Activated naive CD8-positive, alpha-beta T cell treated with anti-CD3 and anti-CD28 coated beads, Interleukin-2, amount 10 ng/mL, durations not matched to agents 7 days and 5 days (primary cell): ENCODE results near the gene NCSTN. TPM values are rescaled to one million over a fixed set of nuclear protein-coding genes. Genes with fewer than 3 reads are reported as not detected.

Experiments used
- ATAC-seq: fragments of 150-1000 bp; cut with Tn5 transposase; one replicate; pipeline ENCODE4 v1.10.0; 2021; ENCODE audit warnings: low read depth, moderate library complexity
- POLR2A ChIA-PET: fragments of 350-600 bp; sonication (Branson Sonifier 250); formaldehyde crosslinking; loops from one replicate; lab custom pipeline; 2021; ENCODE audit warnings: antibody characterized with exemption; lab: Charles Lee
- DNase-seq: peaks from one replicate; pipeline ENCODE4 v3.0.0; 2021
- H3K27ac Mint-ChIP-seq: one replicate; pipeline ENCODE4 v1.8.0; 2022; ENCODE audit warnings: mild to moderate bottlenecking, mixed read lengths
- H3K27me3 Mint-ChIP-seq: one replicate; pipeline ENCODE4 v1.8.0; 2022; ENCODE audit warnings: mild to moderate bottlenecking, moderate library complexity, mixed read lengths
- H3K36me3 Mint-ChIP-seq: one replicate; pipeline ENCODE4 v1.8.0; 2021; ENCODE audit warnings: mild to moderate bottlenecking, mixed read lengths
- H3K4me1 Mint-ChIP-seq: one replicate; pipeline ENCODE4 v1.8.0; 2021; ENCODE audit warnings: mixed read lengths
- H3K4me3 Mint-ChIP-seq: one replicate; pipeline ENCODE4 v1.8.0; 2022; ENCODE audit warnings: mild to moderate bottlenecking, moderate library complexity, mixed read lengths
- H3K9me3 Mint-ChIP-seq: one replicate; pipeline ENCODE4 v1.8.0; 2021; ENCODE audit warnings: mixed read lengths
- total RNA-seq, 2 experiments: library from RNA; stranded (reverse); gene quantifications; one replicate each; pipeline ENCODE4 v1.2.3, GENCODE V29; 2021

NCSTN gene
- total RNA-seq, 2 experiments from 2014 or later: 66.6 to 67.1 TPM

- Mint-ChIP-seq H3K4me1 (peaks cover 1% of the 10 kb centered on the region), H3K9me3 (no peaks in the 10 kb centered on the region), H3K27me3 (peaks cover 14% of the 10 kb centered on the region), H3K4me3 (no peak overlapping the region), H3K36me3 (no peaks in the 10 kb centered on the region), H3K27ac (no peak overlapping the region)
- DNase-seq (no peak), ATAC-seq (no peak)
- POLR2A ChIA-PET: no interaction called here
Observed at GRCh38 chr1:160394673-160395072, 51.5 kb downstream of the NCSTN start.

GRCh38 chr1:160397651-160398050, 54.5 kb downstream of the NCSTN start:
- peaks cover 25% of the 10 kb centered on the region for H3K27me3 Mint-ChIP-seq
- H3K27ac Mint-ChIP-seq: no peak overlapping the region
- ATAC-seq (no peak), DNase-seq (no peak)
- H3K4me3 Mint-ChIP-seq: no peak overlapping the region
- H3K4me1 Mint-ChIP-seq: peaks cover 3% of the 10 kb centered on the region
- POLR2A ChIA-PET: no interaction called here
- no peaks in the 10 kb centered on the region for H3K9me3 Mint-ChIP-seq
- no peaks in the 10 kb centered on the region for H3K36me3 Mint-ChIP-seq

- no peak for DNase-seq
- peaks cover 3% of the 10 kb centered on the region for H3K4me1 Mint-ChIP-seq
- no peak overlapping the region for H3K4me3 Mint-ChIP-seq
- H3K27ac Mint-ChIP-seq: no peak overlapping the region
- peaks cover 29% of the 10 kb centered on the region for H3K27me3 Mint-ChIP-seq
- POLR2A ChIA-PET: no interaction called here
- no peaks in the 10 kb centered on the region for H3K9me3 Mint-ChIP-seq
- H3K36me3 Mint-ChIP-seq: no peaks in the 10 kb centered on the region
- ATAC-seq: no peak
Observed at GRCh38 chr1:160398823-160399222, 55.6 kb downstream of the NCSTN start.

- H3K4me3 Mint-ChIP-seq: peak overlapping the region; percentile 5
- POLR2A ChIA-PET: no interaction called here
Observed at GRCh38 chr1:160399544-160400222, 56.5 kb downstream of the NCSTN start.

GRCh38 chr1:160400223-160400645, 57.1 kb downstream of the NCSTN start, which contains the start of gene VANGL2:
VANGL2 (plus strand) TSS chr1:160400564; CDS start chr1:160415838, 15,274 bp downstream.
- POLR2A ChIA-PET: no interaction called here

More at GRCh38 chr1:160399544-160400222, 56.5 kb downstream of the NCSTN start:
- Mint-ChIP-seq H3K9me3 (no peaks in the 10 kb centered on the region), H3K4me1 (peaks cover 3% of the 10 kb centered on the region), H3K27ac (no peak overlapping the region), H3K36me3 (no peaks in the 10 kb centered on the region), H3K27me3 (peaks cover 37% of the 10 kb centered on the region)
- DNase-seq (no peak), ATAC-seq (no peak)

GRCh38 chr1:160400646-160401486, 57.7 kb downstream of the NCSTN start:
- Mint-ChIP-seq H3K4me1 (peaks cover 3% of the 10 kb centered on the region), H3K27ac (no peak overlapping the region), H3K27me3 (peaks cover 36% of the 10 kb centered on the region), H3K36me3 (no peaks in the 10 kb centered on the region), H3K9me3 (no peaks in the 10 kb centered on the region), H3K4me3 (peak overlapping the region; percentile 59)
- POLR2A ChIA-PET: no interaction called here
- DNase-seq: peak; percentile 45
- peak; percentile 17 for ATAC-seq

More at GRCh38 chr1:160400223-160400645, 57.1 kb downstream of the NCSTN start, which contains the start of gene VANGL2:
- peak; percentile 74 for DNase-seq
- Mint-ChIP-seq H3K4me1 (peaks cover 3% of the 10 kb centered on the region), H3K27me3 (peaks cover 37% of the 10 kb centered on the region), H3K36me3 (no peaks in the 10 kb centered on the region), H3K9me3 (no peaks in the 10 kb centered on the region), H3K27ac (no peak within 1 kb of the TSS), H3K4me3 (peak within 1 kb of the TSS; percentile 59)
- no peak for ATAC-seq

- H3K27ac Mint-ChIP-seq: no peak overlapping the region
- POLR2A ChIA-PET: no interaction called here
- H3K27me3 Mint-ChIP-seq: peaks cover 32% of the 10 kb centered on the region
Observed at GRCh38 chr1:160401487-160401805, 58.3 kb downstream of the NCSTN start.

GRCh38 chr1:160402001-160402795, 59.0 kb downstream of the NCSTN start:
- Mint-ChIP-seq H3K4me3 (no peak overlapping the region), H3K27me3 (peaks cover 31% of the 10 kb centered on the region), H3K9me3 (no peaks in the 10 kb centered on the region), H3K27ac (no peak overlapping the region), H3K4me1 (peaks cover 2% of the 10 kb centered on the region), H3K36me3 (no peaks in the 10 kb centered on the region)
- ATAC-seq (no peak), DNase-seq (no peak)
- POLR2A ChIA-PET: no interaction called here

More at GRCh38 chr1:160401487-160401805, 58.3 kb downstream of the NCSTN start:
- Mint-ChIP-seq H3K36me3 (no peaks in the 10 kb centered on the region), H3K4me3 (peak overlapping the region; percentile 59), H3K4me1 (peaks cover 2% of the 10 kb centered on the region), H3K9me3 (no peaks in the 10 kb centered on the region)
- no peak for ATAC-seq
- DNase-seq: no peak

- Mint-ChIP-seq H3K4me3 (no peak overlapping the region), H3K36me3 (no peaks in the 10 kb centered on the region), H3K27ac (no peak overlapping the region), H3K9me3 (no peaks in the 10 kb centered on the region), H3K27me3 (peaks cover 31% of the 10 kb centered on the region), H3K4me1 (peaks cover 2% of the 10 kb centered on the region)
- no peak for DNase-seq
- POLR2A ChIA-PET: no interaction called here
- no peak for ATAC-seq
Observed at GRCh38 chr1:160403244-160403643, 60.1 kb downstream of the NCSTN start.

GRCh38 chr1:160404094-160404493, 60.9 kb downstream of the NCSTN start:
- Mint-ChIP-seq H3K4me3 (no peak overlapping the region), H3K4me1 (peaks cover 2% of the 10 kb centered on the region), H3K27ac (no peak overlapping the region), H3K36me3 (no peaks in the 10 kb centered on the region), H3K27me3 (peaks cover 31% of the 10 kb centered on the region), H3K9me3 (no peaks in the 10 kb centered on the region)
- POLR2A ChIA-PET: no interaction called here
- DNase-seq (no peak), ATAC-seq (no peak)

- no peak overlapping the region for H3K27ac Mint-ChIP-seq
- ATAC-seq (no peak), DNase-seq (no peak)
- H3K4me1 Mint-ChIP-seq: peaks cover 2% of the 10 kb centered on the region
- no peaks in the 10 kb centered on the region for H3K36me3 Mint-ChIP-seq
- peaks cover 31% of the 10 kb centered on the region for H3K27me3 Mint-ChIP-seq
- POLR2A ChIA-PET: no interaction called here
- no peaks in the 10 kb centered on the region for H3K9me3 Mint-ChIP-seq
- H3K4me3 Mint-ChIP-seq: no peak overlapping the region
Observed at GRCh38 chr1:160405331-160405877, 62.2 kb downstream of the NCSTN start.

GRCh38 chr1:160406131-160406968, 63.2 kb downstream of the NCSTN start:
- no peaks in the 10 kb centered on the region for H3K9me3 Mint-ChIP-seq
- H3K27ac Mint-ChIP-seq: no peak overlapping the region
- peaks cover 2% of the 10 kb centered on the region for H3K4me1 Mint-ChIP-seq
- H3K27me3 Mint-ChIP-seq: peaks cover 27% of the 10 kb centered on the region
- no peaks in the 10 kb centered on the region for H3K36me3 Mint-ChIP-seq
- ATAC-seq (no peak), DNase-seq (no peak)
- H3K4me3 Mint-ChIP-seq: no peak overlapping the region
- POLR2A ChIA-PET: no interaction called here
